GM18505 (cell line): ENCODE data around the gene RORB.

Source experiments
- ATAC-seq: cut with Tn5 transposase; IDR thresholded peaks from one replicate; pipeline ENCODE4 v1.9.1; 2021; ENCODE audit not compliant: unreplicated experiment
- POLR2A ChIP-seq: IDR thresholded peaks from 4 replicates; pipeline ENCODE4 v1.6.1; 2011; ENCODE audit warnings: borderline replicate concordance; ENCODE audit not compliant: insufficient read depth, insufficient read length; ENCODE audit errors: extremely low read depth

The RORB gene

GRCh38 chr9:74728176-74728575 is 231.0 kb downstream of the RORB start:
- TF ChIP-seq POLR2A: no peak
- no peak for ATAC-seq

DNA sequence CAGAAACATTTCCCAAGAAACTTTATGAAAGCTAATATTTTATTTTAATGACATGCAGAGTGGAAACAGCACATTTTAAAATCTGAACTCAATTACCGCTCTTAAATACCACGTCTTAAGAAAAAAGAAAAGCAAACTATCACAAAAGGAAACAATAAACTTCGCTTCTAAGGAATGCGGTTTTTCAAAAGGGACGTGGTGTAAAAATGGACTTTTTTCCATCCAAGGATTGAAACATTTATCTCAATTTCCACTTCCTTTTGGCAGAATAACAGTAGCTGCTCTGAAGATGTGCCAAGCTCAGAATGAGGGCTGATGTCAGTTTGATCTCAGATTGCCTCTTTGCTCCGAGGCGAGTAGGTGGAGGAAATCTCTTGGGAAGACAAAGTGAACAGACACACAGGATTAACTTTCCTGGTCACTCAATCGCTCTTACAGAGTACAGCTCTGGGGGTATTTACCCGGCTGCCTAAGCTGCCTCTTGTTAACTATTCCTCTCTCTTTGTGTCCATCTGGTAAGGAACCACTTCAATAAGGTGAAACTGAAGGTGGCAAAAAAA is 232.1 kb downstream of the RORB start:
- ATAC-seq: no peak
- TF ChIP-seq POLR2A: no peak

GRCh38 chr9:74735761-74736160 is 238.6 kb downstream of the RORB start:
- TF ChIP-seq POLR2A: no peak
- no peak for ATAC-seq

DNA sequence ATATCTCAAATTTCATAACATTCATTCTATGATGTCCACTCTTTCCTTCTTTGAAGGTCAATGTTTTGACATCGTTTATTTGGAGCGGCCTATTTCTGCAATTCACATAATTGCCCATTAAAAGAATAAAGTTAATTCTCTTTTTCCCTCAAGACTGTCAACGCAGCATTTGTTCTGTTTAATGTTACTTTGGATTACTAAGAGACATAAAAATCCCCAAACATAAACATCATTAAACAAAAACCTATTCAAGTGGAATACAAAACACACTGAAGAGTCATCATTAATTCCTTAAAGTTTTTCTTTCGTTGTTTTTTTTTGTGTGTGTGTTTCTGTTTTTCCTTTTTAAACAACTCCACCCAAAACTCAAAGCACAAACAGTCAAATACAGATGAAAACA is 239.5 kb downstream of the RORB start:
- no peak for ATAC-seq
- TF ChIP-seq POLR2A: no peak

DNA sequence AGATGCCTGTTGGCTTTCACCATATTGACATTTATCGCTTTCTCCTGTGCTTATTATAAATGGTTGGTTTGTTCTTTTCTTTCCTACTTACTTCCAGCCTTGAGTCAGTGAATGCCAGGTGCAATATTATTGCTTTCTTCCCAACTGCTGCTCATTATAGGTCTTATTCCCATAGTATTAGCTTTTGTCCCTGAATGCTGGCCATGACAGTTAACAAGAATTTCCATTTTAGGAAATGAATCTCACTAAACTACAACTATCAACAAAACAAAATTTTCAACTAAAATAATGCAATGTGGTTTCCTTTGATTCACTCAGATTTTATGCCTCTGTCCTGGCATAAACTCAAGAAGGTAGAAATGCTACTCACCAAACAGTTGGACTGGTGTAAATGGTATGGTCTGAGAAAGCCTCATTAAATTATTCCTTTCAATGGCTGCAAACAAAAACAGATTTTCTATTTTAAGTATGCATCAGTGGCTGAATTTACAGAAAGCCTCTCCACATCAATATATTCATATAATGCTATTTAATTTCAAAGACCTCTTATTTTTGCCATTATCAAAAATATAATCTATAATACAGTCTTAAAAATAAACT is 245.2 kb downstream of the RORB start:
- ATAC-seq: no peak
- no peak for TF ChIP-seq POLR2A
